GM18909 (cell line): ENCODE measurements around the gene RAD51D.
"Not testable (repeated sequence)": the region's sequence is repeated elsewhere in the genome, so short reads cannot be mapped to it uniquely, and the experiment has no call there.

Experiments
- ATAC-seq: cut with Tn5 transposase; IDR thresholded peaks from one replicate; pipeline ENCODE4 v1.9.1; 2021; ENCODE audit warnings: mild to moderate bottlenecking; ENCODE audit not compliant: unreplicated experiment, poor library complexity

RAD51D gene

DNA sequence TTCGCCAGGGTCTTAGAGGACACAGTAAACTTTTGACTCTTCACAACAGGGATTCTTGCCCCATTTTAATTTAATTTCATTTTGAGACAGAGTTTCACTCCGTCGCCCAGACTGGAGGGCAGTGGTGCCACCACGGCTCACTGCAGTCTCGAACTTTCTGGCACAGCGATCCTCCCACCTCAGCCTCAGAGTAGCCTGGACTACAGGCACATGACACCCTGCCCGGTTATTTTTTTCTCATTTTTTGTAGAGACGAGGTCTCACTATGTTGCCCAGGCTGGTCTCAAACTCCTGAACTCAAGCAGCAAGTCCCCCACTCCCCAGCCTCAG is 22.8 kb upstream of the RAD51D start:
- no peak for ATAC-seq

DNA sequence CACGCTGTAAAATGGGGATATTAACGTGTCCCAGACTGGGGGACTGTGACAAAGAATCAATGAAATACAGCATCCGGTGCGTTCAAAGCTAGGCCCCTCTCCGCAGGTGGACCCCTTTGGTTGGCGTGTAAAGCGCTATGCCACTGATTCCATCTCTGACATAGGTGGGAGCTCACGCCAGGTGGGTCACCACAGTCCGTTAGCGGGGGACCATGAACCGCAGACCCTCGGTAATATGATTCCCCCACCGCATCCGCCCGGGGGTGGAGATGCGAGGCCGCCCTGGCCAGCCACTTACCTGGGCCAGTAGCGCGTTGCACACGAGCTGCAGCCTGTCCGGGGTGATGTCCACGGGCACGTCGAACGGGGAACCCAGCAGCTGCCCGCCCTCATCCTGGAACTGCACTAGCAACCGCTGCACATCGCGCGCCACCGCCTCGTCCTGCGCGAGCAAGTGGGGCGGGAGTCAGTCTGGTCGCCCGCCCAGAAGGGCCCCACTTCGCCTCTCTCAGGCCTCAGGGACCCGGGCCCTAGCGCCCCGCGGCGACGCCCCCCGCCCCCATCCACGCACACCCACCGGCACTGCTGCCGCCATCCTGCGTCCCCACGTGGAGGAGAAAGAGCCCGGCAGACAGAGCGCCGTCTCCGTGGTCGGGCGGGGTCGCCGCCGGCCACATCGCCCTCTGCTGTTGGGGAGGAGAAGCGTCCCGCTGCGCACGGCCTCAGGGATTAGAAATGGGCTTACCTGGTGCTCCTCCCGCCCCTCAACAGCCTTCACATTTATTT is 22.2 kb upstream of the RAD51D start, which contains the start of gene NLE1:
TSS of gene NLE1 (minus strand) at position 623 of the 786 bp plus-strand sequence. CDS start at position 595, 28 bp downstream.
- ATAC-seq, result peak; percentile 83

DNA sequence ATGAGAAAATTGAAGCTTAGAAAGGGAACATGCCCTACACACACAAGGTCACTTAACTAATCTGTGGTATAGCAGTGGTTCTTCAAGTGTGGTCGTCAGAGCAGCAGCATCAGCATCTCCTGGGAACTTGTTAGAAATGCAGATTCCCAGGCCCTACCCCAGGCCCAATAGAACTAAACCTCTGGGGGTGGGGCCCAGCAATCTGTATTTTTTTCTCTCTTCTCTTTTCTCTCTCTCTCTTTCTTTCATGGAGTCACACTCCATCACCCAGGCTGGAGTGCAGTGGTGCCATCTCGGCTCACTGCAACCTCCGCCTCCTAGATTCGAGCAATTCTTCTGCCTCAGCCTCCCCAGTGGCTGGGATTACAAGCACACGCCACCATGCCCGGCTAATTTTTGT is 18.6 kb upstream of the RAD51D start:
- ATAC-seq, result no peak

DNA sequence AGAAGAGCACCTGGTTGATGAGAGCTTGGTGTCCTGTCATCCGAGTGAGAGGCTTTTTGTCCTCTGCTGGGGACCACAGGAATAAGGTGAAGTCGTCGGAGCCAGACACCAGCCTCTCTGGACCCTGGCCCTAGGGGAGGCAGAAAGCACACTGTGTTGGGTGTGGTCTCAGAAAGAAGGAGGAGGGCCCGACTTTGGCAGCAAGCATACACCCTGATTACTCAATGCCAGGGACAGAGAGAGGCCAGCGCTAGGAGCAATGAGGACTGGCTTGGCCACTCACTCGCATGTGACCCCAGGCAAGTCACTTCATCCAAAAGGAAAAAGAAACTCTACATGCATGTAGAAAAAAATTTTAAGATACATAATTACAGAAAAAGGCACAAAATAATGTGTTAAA is 15.7 kb upstream of the RAD51D start:
- ATAC-seq, result no peak

DNA sequence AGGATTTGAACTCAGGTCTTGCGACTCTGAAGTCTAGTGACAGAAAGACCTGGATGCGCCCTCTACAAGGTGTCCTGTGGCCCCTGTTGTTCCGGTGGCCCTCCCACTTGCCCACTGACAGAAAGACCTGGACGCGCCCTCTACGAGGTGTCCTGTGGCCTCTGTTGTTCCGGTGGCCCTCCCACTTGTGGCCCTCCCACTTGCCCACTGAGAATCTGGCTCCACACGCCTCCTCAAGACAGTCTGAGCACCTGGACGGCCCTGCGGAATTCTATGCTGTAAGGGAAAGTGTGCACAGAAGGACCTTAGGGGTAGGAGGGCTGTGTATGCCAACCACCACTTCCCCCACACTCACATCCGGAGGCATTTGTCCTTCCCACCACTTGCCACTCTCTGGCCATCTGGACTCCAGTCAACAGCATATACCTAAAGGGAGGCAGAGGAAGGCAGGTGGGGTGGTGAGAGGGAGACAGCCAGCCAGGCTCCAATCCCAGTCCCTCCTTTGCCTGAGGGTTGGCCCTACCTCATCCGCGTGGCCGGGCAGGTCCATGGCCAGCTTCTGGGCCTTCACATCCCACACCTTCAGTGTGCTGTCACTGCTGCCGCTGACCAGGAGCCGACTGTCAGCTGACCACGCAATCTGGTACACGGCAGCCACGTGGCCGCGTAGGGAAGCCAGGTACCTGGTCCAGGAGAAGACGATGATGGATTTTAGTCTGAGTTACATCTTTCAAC is 13.3 kb upstream of the RAD51D start:
- no peak for ATAC-seq

DNA sequence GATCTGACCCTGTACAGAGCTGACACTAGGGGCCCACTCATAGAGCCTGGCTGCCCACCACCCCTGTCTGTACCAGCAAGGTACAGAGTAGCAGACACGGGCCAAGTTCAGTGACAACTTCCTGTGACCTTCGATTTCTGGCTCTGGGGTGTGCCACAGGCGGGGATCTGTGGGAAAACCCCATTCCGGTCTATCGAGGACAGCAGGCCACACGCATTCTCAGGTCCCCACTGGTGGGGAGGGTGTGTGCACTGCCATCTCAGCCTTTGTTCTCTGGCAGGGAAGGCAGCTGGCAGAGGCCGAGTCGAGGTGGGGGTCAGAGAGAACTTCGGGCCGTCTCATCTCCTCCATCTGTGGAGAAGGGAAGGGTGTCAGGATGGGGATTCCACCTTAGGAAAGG is 12.4 kb upstream of the RAD51D start:
- ATAC-seq, result no peak

DNA sequence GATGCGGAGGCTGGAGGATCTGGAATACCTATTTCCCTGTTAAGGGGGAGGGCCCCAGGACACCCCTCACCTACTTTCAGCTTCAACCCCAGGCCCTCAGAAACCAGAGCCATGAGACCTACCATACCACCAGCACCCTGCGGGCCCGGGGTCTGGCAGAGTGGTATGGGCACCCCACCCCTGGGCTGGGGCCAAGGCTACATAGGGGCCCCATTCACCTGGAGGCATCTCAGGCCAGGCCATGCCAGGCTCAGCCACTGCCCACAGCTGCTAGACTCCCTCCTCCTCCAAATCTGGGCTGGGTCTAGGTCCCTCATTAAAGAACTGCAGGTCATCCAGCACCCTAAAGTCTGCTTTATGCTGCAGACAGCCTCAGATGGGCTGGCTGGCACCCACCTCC is 10.7 kb upstream of the RAD51D start:
- ATAC-seq, result no peak

DNA sequence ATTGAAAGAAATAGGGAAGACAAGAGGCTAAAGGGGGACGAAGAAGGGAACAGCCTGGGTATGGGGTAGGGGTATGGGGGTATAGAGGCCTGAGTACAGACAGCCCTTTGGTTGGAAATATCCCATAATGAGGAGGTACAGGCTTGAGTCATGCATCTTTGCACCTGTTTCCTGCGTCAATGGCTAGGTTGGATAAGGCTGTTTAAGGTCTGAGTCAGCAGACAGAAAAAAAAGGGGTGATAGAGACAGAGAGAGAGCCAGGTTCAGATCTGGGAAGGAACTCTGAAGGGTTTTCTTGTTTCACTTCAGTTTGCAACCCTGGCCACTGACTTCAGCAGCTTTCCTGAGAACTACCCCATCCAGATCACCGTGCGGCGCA is 10.3 kb upstream of the RAD51D start:
- no peak for ATAC-seq

DNA sequence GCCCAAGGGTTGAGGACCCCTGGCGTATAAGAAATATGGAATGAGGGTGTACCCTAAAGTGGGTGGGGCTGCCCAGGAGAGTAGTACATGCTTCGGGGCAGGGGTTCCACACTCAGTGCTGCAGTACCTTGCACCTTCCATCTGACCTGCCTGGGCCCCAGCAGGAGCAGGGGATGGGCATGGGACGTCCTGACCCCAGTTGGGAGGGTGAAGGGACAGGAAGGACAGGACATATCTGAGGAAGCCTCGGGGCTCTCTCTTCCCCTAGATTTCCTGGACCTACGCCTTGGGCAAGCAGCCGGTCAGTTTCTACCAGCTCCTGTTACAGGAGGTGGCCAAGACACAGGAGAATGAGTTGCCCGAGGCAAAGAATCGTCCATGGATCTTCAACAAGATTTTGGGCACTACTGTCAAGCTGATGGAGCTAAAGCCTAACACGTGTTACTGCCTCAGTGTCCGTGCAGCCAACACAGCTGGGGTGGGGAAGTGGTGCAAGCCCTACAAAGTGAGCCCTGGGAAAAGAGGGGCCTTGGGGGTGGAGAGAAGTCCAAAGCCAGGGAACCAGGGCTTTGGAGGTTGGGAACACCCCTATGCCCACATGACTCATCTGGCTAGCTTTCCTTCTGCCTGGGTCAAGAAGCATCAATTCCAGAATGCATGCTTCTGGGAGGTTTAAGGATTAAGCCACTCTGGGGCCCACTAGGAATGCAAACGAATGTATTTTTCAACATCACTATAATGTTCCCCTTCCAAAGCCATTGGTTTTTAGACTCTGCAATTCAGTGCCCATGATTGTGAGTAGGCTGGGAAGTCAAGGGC is 9.7 kb upstream of the RAD51D start:
- no peak for ATAC-seq

DNA sequence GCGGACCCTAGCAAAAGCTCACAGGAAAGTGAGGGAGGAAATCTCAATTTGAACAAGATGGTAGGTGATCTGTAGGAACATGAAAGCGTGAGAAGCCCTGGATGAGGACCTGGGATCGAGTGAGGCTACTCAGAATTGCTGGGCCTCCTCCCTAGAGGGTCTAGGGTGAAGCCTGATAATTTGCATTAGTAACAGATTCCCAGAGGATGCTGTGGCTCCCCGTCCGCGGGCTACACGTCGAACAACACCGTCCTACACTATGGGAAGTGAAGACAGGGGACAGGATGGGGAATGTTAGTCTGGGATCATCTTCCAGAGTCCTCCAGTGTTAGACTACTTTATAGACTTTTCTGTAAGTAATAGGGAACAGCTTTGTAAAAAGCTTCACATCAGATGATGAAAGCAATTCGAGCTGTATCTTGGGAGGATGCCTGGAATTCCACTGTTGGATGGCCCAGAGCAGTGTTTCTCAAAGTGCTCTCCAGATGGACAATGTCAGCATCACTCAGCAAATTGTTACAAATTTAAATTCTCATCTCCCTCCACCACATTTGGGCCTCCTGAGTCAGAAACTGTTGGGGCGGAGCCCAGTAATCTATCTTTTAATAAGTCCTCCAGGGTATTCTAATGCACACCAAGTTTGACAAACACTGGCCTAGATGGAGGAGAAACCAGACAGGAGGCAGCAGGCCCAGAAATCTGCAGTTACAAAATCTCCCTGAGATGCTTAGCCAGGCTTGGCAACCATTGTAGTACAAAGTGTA is 8.3 kb upstream of the RAD51D start:
- ATAC-seq, result no peak

DNA sequence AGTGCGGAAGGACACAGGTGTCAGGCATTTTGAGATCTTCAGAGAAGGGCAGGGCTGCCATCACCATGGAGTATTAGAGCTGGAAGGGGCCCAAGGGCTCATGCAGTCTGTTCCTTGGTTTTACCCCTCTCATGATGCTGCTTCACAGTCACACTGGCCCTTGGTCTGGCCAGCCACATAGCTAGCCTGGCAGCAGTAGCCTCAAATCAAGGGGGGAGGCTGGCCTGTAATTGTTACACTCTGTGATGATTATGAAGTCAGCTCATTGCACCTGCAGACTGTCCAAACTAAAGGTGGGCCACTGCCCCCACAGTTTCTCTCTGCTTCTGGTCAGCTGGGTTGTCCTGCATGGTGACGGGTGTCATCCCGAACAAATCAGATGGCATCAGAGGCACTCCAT is 1.7 kb upstream of the RAD51D start, which contains the start of gene FNDC8:
TSS of gene FNDC8 (plus strand) at position 301 of the 400 bp plus-strand sequence. CDS start at position 380, 79 bp downstream.
- no peak for ATAC-seq

DNA sequence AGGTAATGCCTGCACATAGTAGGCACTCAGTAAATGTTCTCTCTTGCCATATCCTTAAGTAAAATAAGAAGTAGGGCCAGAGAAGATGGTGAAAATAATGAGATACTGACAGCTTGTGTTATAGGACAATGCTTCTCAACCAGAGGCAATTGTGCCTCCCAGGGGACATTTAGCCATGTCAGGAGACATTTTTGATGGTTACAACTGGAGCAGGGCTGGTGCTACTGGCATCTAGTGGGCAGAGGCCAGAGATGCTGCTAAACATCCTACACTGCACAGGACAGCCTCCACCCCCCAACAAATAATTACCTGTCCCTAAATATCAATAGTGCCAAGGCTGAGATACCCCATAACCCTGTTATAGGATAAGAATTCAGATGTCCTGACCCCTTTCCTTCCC is 1.7 kb downstream of the RAD51D start:
- no peak for ATAC-seq

DNA sequence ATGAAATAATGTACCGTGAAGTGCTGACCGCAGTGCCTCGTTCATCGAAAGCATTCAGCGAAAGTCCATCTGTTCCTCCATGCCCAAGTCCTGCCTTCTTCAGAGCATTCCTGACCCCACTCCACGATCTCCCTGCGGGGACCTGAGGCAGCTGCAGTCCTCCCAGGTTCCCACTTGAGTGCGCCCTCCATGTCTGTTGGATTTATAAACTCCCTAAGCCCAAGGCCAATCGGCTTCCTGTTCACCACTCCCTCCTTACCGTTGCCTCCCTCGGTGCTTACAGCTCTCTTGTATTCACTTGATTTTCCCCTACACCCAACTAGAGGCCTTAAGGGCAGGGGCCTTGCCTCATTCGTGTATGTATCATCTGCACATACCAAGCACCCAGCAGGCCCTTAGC is 2.8 kb downstream of the RAD51D start:
- no peak for ATAC-seq

DNA sequence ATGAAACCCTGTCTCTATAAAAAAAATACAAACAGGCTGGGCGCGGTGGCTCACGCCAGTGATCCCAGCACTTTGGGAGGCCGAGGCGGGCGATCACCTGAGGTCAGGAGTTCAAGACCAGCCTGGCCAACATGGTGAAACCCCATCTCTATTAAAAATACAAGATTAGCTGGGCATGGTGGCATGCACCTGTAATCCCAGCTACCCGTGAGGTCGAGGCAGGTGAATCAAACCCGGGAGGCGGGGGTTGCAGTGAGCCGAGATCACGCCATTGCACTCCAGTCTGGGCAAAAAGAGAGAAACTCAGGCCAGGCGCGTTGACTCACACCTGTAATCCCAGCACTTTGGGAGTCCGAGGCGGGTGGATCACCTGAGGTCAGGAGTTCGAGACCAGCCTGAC is 8.9 kb downstream of the RAD51D start:
- not testable (repeated sequence) for ATAC-seq

DNA sequence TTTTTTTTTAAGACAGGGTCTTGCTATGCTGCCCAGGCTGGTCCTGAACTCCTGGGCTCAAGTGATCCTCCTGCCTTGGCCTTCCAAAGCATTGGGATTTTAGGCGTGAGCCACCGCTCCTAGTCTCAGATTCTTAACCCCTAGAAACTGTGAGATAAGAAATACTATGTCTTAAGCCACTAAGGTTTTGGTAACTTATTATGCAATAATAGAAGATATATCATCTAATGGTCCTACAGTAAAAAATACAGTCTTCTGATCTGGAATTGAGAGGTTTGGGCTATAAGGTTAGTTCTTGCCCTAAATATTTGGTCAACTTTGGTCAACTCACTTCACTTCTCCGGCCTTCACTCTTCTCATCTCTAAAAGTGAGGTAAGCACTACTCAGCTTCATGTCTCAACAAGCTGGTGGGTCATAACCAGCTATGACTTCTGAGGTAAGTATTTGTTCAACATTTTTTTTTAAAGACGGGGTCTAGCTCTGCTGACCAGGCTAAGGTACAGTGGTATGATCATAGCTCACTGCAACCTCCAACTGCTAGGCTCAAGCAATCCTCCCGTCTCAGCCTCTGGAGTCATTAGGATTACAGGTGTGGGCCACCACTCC is 14.7 kb downstream of the RAD51D start:
- ATAC-seq, result no peak

DNA sequence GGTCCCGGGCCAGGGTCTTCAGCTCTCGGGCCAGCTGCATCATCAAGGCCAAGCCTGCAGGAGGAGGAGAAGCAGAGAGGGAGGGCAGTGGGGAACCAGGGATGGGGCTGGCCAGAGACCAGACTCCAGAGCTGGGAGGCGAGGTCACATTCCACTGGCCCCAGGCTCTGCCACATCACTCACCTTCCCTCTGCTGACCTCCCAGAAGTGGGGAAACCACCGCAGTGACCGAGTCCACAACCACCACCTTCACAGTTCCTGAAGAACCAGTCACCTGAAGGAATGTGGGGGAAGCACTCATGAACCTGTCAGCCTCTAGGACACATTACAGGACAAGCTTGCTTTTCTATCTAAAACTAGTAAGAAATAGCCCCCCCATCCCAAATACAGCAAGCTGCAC is 16.4 kb downstream of the RAD51D start:
- no peak for ATAC-seq

DNA sequence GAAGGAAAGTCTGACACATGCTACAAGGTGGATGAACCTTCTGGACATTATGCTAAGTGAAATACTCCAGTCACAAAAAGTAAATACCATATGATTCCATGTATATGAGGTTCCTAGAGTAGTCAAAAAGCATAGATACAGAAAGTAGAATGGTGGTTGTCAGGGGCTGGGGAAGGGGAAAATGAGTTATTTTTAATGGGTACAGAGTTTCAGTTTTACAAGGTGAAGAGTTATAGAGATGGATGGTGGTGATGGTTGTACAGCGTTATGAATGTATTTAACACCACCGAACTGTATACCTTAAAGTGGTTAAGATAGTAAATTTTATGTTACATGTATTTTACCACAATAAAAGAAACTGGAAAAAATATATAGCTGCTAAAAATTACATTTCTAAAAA is 17.9 kb downstream of the RAD51D start:
- ATAC-seq, result no peak

DNA sequence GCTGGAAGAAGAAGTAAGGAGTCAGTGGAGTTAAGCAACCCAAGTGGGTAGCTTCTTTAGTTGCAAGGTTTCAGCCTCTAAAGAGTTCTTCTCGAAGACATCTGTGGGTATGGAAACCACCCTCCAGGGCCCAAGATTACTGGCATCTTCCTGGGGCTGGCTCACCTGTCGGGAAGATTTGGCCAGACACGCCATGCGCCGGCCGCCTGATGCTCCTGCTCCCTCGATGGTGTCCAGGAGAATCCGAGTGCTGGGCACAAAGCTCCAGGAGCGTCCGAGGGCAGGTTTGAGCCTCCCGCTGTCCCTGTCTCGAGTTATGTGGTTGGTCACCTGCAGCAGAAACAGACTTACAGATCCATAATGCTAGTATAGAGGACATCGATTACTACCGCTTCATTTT is 18.6 kb downstream of the RAD51D start:
- ATAC-seq, result no peak

DNA sequence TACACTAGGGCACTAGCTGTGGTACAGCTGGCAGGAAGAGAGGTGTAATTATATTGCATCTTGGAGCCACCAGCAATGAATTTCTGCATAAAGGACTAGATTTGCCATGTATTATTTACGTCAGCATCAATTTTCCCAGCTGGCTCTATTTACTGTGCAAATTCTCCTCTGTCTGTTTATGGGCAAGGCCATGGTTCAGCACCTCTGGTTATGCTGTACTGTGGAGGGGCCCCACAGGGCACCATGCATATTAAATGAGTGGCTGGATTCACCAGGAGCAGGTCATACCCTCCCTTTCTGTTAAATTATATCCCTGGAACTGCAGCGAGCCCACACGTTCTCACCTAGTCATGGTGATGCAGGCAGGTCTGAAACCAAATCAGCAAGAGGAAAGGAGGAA is 19.8 kb downstream of the RAD51D start:
- no peak for ATAC-seq

DNA sequence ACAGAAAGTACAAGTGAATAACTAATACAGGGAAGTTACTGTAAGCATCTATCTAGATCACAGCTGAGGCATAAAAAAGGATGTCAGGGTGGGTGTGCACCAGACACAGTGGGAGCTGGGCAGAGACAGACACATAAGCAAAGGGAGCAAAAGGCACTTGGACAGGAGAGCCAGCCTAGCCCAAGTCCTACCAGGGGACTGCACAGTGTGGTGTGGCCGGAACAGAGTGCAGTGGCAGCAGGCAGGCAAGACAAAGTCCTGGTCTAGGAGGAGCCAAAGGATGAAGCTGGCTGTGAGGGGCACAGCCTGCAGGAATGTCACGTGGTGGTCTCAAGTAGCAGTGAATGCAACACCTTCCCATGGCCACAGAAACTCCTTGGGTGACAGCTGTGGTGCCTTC is 21.9 kb downstream of the RAD51D start:
- no peak for ATAC-seq
